ENCODE results near the gene FAIM2.
A peak's percentile ranks its signal among the peaks of the same experiment; 100 is the strongest.

Gene FAIM2

GRCh38 chr12:49934505-49934904, 30.8 kb upstream of the FAIM2 start:
- Histone ChIP-seq H3K9me3 (ENCODE audit: control insufficient read depth, insufficient read depth, low read depth, low read length) (no peaks in the 10 kb centered on the region), H3K4me1 (ENCODE audit: control insufficient read depth, insufficient read depth, low read length) (no peaks in the 10 kb centered on the region), H3K4me3 (ENCODE audit: low read depth, low read length) (no peak overlapping the region), H3K36me3 (ENCODE audit: control insufficient read depth in 2 of 2, insufficient read depth in 1 of 2, low read length in 2 of 2) (no peaks in the 10 kb centered on the region), H3K27ac (ENCODE audit: extremely low read depth, low read depth, low read length) (no peak overlapping the region)
- POLR2A ChIA-PET = no interaction called here
- CTCF ChIA-PET = interaction anchor here (0.7 to 2.9 kb wide), 2 partner anchors 11 to 68 kb away, joined by 3 to 14 read pairs; no protein-coding TSS in a partner anchor
- TF ChIP-seq MZF1 (tag by site-specific recombination; IDR thresholded peaks at IDR 0.05; ENCODE audit: borderline replicate concordance) = no peak
- TF ChIP-seq ZNF248 (tag by site-specific recombination; IDR thresholded peaks at IDR 0.05) = no peak
- no peak for TF ChIP-seq GLIS1 (tag by site-specific recombination; IDR thresholded peaks at IDR 0.05)
- no peak for TF ChIP-seq KLF9 (tag by site-specific recombination; IDR thresholded peaks at IDR 0.05; ENCODE audit: low read depth)
- TF ChIP-seq ZNF221 (tag by site-specific recombination; IDR thresholded peaks at IDR 0.05; ENCODE audit: borderline replicate concordance) = no peak

DNA sequence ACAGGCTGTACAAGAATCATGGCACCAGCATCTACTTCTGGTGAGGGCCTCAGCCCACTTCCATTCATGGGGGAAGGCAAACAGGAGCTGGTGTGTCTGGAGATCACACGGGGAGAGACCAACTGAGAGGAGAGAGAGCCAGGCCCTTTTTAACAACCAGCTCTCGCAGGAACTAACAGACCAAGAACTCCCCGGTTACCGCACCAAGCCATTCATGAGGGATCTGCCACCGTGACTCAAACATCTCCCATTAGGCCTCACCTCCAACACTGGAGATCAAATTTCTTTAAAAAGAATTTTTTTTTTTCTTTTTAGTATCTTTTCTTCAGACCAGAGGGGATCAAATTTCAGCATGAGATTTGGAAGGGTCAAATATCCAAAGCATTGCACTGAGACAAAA, 30.1 kb upstream of the FAIM2 start:
- no peaks in the 10 kb centered on the region for H3K9me3 ChIP-seq (ENCODE audit: control insufficient read depth, insufficient read depth, low read depth, low read length)
- no peak overlapping the region for H3K27ac ChIP-seq (ENCODE audit: extremely low read depth, low read depth, low read length)
- H3K4me1 ChIP-seq (ENCODE audit: control insufficient read depth, insufficient read depth, low read length) = no peaks in the 10 kb centered on the region
- H3K36me3 ChIP-seq (ENCODE audit: control insufficient read depth in 2 of 2, insufficient read depth in 1 of 2, low read length in 2 of 2) = no peaks in the 10 kb centered on the region
- TF ChIP-seq GLIS1 (tag by site-specific recombination; IDR thresholded peaks at IDR 0.05) (peak; percentile 53), TRIM28 (IDR thresholded peaks at IDR 0.05; ENCODE audit: borderline replicate concordance, low read length) (no peak), ZNF792 (tag by site-specific recombination; IDR thresholded peaks at IDR 0.05) (no peak), ZNF558 (tag by site-specific recombination; IDR thresholded peaks at IDR 0.05) (0 out of 2 replicates have a peak, but pooled peaks have one; percentile 22), ZNF548 (tag by site-specific recombination; IDR thresholded peaks at IDR 0.05) (no peak)
- TF ChIP-seq, protein P1, sequence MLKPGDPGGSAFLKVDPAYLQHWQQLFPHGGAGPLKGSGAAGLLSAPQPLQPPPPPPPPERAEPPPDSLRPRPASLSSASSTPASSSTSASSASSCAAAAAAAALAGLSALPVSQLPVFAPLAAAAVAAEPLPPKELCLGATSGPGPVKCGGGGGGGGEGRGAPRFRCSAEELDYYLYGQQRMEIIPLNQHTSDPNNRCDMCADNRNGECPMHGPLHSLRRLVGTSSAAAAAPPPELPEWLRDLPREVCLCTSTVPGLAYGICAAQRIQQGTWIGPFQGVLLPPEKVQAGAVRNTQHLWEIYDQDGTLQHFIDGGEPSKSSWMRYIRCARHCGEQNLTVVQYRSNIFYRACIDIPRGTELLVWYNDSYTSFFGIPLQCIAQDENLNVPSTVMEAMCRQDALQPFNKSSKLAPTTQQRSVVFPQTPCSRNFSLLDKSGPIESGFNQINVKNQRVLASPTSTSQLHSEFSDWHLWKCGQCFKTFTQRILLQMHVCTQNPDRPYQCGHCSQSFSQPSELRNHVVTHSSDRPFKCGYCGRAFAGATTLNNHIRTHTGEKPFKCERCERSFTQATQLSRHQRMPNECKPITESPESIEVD (tag by site-specific recombination; IDR thresholded peaks at IDR 0.05) = peak; percentile 20; the same call in 1 of the 2 replicates
- TF ChIP-seq, protein P2, sequence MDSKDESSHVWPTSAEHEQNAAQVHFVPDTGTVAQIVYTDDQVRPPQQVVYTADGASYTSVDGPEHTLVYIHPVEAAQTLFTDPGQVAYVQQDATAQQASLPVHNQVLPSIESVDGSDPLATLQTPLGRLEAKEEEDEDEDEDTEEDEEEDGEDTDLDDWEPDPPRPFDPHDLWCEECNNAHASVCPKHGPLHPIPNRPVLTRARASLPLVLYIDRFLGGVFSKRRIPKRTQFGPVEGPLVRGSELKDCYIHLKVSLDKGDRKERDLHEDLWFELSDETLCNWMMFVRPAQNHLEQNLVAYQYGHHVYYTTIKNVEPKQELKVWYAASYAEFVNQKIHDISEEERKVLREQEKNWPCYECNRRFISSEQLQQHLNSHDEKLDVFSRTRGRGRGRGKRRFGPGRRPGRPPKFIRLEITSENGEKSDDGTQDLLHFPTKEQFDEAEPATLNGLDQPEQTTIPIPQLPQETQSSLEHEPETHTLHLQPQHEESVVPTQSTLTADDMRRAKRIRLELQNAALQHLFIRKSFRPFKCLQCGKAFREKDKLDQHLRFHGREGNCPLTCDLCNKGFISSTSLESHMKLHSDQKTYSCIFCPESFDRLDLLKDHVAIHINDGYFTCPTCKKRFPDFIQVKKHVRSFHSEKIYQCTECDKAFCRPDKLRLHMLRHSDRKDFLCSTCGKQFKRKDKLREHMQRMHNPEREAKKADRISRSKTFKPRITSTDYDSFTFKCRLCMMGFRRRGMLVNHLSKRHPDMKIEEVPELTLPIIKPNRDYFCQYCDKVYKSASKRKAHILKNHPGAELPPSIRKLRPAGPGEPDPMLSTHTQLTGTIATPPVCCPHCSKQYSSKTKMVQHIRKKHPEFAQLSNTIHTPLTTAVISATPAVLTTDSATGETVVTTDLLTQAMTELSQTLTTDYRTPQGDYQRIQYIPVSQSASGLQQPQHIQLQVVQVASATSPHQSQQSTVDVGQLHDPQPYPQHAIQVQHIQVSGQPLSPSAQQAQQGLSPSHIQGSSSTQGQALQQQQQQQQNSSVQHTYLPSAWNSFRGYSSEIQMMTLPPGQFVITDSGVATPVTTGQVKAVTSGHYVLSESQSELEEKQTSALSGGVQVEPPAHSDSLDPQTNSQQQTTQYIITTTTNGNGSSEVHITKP (tag by site-specific recombination; IDR thresholded peaks at IDR 0.05) = peak; percentile 72
- POLR2A ChIA-PET = no interaction called here
- H3K4me3 ChIP-seq (ENCODE audit: low read depth, low read length) = no peak overlapping the region
- CTCF ChIA-PET = interaction anchor here (0.6 to 2.9 kb wide), 5 partner anchors 12 to 576 kb away, joined by 3 to 14 read pairs (median 3); no protein-coding TSS in a partner anchor

GRCh38 chr12:49932533-49933130, 28.9 kb upstream of the FAIM2 start:
- Histone ChIP-seq H3K4me1 (ENCODE audit: control insufficient read depth, insufficient read depth, low read length) (no peaks in the 10 kb centered on the region), H3K4me3 (ENCODE audit: low read depth, low read length) (no peak overlapping the region), H3K27ac (ENCODE audit: extremely low read depth, low read depth, low read length) (no peak overlapping the region), H3K36me3 (ENCODE audit: control insufficient read depth in 2 of 2, insufficient read depth in 1 of 2, low read length in 2 of 2) (no peaks in the 10 kb centered on the region), H3K9me3 (ENCODE audit: control insufficient read depth, insufficient read depth, low read depth, low read length) (no peaks in the 10 kb centered on the region)
- ChIA-PET POLR2A (no interaction called here), CTCF (interaction anchor here (0.7 to 3.7 kb wide), 4 partner anchors 13 to 138 kb away, joined by 3 to 14 read pairs (median 7); no protein-coding TSS in a partner anchor)
- no peak for TF ChIP-seq ZNF394 (tag by site-specific recombination; IDR thresholded peaks at IDR 0.05; ENCODE audit: borderline replicate concordance)
- no peak for TF ChIP-seq ZNF292 (tag by site-specific recombination; IDR thresholded peaks at IDR 0.05; ENCODE audit: borderline replicate concordance, low read depth)
- TF ChIP-seq, protein P3, sequence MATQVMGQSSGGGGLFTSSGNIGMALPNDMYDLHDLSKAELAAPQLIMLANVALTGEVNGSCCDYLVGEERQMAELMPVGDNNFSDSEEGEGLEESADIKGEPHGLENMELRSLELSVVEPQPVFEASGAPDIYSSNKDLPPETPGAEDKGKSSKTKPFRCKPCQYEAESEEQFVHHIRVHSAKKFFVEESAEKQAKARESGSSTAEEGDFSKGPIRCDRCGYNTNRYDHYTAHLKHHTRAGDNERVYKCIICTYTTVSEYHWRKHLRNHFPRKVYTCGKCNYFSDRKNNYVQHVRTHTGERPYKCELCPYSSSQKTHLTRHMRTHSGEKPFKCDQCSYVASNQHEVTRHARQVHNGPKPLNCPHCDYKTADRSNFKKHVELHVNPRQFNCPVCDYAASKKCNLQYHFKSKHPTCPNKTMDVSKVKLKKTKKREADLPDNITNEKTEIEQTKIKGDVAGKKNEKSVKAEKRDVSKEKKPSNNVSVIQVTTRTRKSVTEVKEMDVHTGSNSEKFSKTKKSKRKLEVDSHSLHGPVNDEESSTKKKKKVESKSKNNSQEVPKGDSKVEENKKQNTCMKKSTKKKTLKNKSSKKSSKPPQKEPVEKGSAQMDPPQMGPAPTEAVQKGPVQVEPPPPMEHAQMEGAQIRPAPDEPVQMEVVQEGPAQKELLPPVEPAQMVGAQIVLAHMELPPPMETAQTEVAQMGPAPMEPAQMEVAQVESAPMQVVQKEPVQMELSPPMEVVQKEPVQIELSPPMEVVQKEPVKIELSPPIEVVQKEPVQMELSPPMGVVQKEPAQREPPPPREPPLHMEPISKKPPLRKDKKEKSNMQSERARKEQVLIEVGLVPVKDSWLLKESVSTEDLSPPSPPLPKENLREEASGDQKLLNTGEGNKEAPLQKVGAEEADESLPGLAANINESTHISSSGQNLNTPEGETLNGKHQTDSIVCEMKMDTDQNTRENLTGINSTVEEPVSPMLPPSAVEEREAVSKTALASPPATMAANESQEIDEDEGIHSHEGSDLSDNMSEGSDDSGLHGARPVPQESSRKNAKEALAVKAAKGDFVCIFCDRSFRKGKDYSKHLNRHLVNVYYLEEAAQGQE (tag by site-specific recombination; IDR thresholded peaks at IDR 0.05) = no peak
- TF ChIP-seq, protein P4, sequence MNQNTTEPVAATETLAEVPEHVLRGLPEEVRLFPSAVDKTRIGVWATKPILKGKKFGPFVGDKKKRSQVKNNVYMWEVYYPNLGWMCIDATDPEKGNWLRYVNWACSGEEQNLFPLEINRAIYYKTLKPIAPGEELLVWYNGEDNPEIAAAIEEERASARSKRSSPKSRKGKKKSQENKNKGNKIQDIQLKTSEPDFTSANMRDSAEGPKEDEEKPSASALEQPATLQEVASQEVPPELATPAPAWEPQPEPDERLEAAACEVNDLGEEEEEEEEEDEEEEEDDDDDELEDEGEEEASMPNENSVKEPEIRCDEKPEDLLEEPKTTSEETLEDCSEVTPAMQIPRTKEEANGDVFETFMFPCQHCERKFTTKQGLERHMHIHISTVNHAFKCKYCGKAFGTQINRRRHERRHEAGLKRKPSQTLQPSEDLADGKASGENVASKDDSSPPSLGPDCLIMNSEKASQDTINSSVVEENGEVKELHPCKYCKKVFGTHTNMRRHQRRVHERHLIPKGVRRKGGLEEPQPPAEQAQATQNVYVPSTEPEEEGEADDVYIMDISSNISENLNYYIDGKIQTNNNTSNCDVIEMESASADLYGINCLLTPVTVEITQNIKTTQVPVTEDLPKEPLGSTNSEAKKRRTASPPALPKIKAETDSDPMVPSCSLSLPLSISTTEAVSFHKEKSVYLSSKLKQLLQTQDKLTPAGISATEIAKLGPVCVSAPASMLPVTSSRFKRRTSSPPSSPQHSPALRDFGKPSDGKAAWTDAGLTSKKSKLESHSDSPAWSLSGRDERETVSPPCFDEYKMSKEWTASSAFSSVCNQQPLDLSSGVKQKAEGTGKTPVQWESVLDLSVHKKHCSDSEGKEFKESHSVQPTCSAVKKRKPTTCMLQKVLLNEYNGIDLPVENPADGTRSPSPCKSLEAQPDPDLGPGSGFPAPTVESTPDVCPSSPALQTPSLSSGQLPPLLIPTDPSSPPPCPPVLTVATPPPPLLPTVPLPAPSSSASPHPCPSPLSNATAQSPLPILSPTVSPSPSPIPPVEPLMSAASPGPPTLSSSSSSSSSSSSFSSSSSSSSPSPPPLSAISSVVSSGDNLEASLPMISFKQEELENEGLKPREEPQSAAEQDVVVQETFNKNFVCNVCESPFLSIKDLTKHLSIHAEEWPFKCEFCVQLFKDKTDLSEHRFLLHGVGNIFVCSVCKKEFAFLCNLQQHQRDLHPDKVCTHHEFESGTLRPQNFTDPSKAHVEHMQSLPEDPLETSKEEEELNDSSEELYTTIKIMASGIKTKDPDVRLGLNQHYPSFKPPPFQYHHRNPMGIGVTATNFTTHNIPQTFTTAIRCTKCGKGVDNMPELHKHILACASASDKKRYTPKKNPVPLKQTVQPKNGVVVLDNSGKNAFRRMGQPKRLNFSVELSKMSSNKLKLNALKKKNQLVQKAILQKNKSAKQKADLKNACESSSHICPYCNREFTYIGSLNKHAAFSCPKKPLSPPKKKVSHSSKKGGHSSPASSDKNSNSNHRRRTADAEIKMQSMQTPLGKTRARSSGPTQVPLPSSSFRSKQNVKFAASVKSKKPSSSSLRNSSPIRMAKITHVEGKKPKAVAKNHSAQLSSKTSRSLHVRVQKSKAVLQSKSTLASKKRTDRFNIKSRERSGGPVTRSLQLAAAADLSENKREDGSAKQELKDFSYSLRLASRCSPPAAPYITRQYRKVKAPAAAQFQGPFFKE (tag by site-specific recombination; IDR thresholded peaks at IDR 0.05; ENCODE audit: borderline replicate concordance) = no peak

All from HEK293 (cell line).